BLaER1 (cell line): ENCODE data around the gene VWA7.
A peak's percentile ranks its signal among the peaks of the same experiment; 100 is the strongest.

ENCODE experiments used
- H3K27ac ChIP-seq: shearing (Covaris generic); formaldehyde crosslinking; 2 replicates; pipeline ENCODE4 v1.8.1; 2022
- H3K27me3 ChIP-seq: shearing (Covaris generic); formaldehyde crosslinking; 2 replicates; pipeline ENCODE4 v1.8.1; 2022
- H3K36me3 ChIP-seq: shearing (Covaris generic); formaldehyde crosslinking; 2 replicates; pipeline ENCODE4 v1.8.1; 2022
- H3K4me1 ChIP-seq: shearing (Covaris generic); formaldehyde crosslinking; 2 replicates; pipeline ENCODE4 v1.8.1; 2022
- H3K4me2 ChIP-seq: shearing (Covaris generic); formaldehyde crosslinking; 2 replicates; pipeline ENCODE4 v1.8.1; 2022
- H3K4me3 ChIP-seq: shearing (Covaris generic); formaldehyde crosslinking; 2 replicates; pipeline ENCODE4 v1.8.1; 2022
- H3K9ac ChIP-seq: shearing (Covaris generic); formaldehyde crosslinking; 2 replicates; pipeline ENCODE4 v1.8.1; 2022
- H3K9me3 ChIP-seq: shearing (Covaris generic); formaldehyde crosslinking; 2 replicates; pipeline ENCODE4 v1.8.1; 2022
- H4K20me1 ChIP-seq: shearing (Covaris generic); formaldehyde crosslinking; 2 replicates; pipeline ENCODE4 v1.8.1; 2022
- Cebpa-rat ChIP-seq: shearing (Covaris generic); IDR thresholded peaks from 2 replicates; pipeline ENCODE4 v1.8.1; 2022

The VWA7 gene

DNA sequence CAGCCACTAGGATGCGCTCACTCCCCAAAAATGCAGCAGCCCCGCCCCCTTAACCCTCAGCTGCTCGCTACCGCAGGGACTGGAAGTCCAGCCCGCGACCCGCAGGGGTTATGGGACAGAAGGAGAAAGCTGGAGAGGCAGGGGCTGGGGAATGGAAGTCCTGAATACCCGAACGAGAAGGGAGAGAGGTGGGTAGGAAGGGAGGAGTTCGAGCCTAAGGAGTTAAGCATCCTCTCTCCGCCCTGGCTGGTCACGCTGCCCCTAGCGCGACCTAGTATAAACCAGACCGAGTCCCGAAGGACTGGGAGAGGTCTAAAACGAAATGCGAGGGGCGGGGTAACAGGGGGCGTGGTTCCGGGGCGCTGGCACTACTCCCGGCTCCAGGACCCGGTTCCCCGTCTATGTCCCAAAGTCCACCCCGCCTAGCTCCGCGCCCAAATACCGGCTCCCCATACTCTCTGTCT, 47.6 kb downstream of the VWA7 start:
- H3K4me1 ChIP-seq = peaks cover 91% of the 10 kb centered on the region
- H3K36me3 ChIP-seq = peaks cover 70% of the 10 kb centered on the region
- H3K27ac ChIP-seq = peak overlapping the region; percentile 88
- peak overlapping the region; percentile 99 for H3K4me2 ChIP-seq
- H4K20me1 ChIP-seq = peaks cover 77% of the 10 kb centered on the region
- peak overlapping the region; percentile 89 for H3K9ac ChIP-seq
- H3K9me3 ChIP-seq = no peaks in the 10 kb centered on the region
- H3K27me3 ChIP-seq = no peaks in the 10 kb centered on the region
- TF ChIP-seq Cebpa-rat = no peak
- H3K4me3 ChIP-seq = peak overlapping the region; percentile 94

- H3K9me3 ChIP-seq = no peaks in the 10 kb centered on the region
- peaks cover 91% of the 10 kb centered on the region for H3K4me1 ChIP-seq
- peak within 1 kb of the TSS; percentile 89 for H3K9ac ChIP-seq
- H3K36me3 ChIP-seq = peaks cover 71% of the 10 kb centered on the region
- H3K4me3 ChIP-seq = peak within 1 kb of the TSS; percentile 94
- H4K20me1 ChIP-seq = peaks cover 77% of the 10 kb centered on the region
- no peak for TF ChIP-seq Cebpa-rat
- peak within 1 kb of the TSS; percentile 88 for H3K27ac ChIP-seq
- no peaks in the 10 kb centered on the region for H3K27me3 ChIP-seq
- peak within 1 kb of the TSS; percentile 99 for H3K4me2 ChIP-seq
Measured at GRCh38 chr6:31728767-31729514, 48.2 kb downstream of the VWA7 start, which contains the start of gene DDAH2. TSS of gene DDAH2 (minus strand) at chr6:31729299. CDS start at chr6:31729161, 138 bp downstream.

DNA sequence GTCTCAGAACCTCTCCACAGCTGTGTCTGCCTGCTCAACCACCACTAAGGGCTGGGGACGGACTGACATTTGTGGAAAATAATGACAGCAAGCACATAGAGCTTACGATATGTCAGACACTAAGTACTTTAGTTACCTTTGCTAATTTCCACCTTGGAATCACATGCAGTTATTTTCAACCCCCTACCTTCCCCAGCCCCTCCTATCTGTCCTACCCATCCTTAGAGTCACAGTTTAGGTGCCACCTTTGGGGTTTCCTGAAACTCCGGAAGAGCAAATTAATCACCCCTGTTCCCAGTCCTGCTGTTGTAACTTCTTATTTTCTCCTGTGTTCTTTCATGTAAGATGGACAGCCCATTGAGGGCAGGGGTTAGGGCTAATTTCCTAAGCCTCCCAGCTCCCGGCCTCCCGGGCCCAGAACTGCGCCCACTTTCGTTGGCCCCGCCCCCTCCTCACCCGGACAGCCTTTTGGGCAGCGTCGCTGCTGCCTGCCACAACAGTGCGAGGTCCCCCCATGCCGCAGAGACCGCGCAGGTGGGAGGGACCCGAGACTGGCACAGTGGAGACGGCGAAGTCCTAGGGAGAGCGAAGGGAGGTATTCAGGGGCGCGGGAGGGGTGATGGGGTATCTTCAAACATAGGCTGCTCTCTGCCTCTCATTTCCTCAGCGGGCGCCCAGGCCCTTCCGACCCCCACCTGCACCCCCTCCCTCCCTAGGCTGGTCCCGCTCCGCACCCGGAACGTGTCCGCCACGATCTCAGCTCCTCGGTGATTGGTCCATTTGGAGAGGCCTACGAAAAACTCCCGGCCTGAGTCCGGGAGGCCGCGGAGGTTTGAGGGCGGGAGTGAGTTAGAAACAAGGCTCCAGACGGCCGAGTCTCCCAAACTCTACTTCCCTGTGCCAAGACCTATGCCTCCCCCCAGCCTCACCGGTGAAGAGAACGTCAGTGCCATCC, 49.1 kb downstream of the VWA7 start:
- peak overlapping the region; percentile 89 for H3K9ac ChIP-seq
- peaks cover 62% of the 10 kb centered on the region for H3K36me3 ChIP-seq
- peaks cover 89% of the 10 kb centered on the region for H3K4me1 ChIP-seq
- peak overlapping the region; percentile 99 for H3K4me2 ChIP-seq
- H3K27me3 ChIP-seq = no peaks in the 10 kb centered on the region
- H4K20me1 ChIP-seq = peaks cover 74% of the 10 kb centered on the region
- peak overlapping the region; percentile 94 for H3K4me3 ChIP-seq
- peak overlapping the region; percentile 88 for H3K27ac ChIP-seq
- TF ChIP-seq Cebpa-rat = no peak
- no peaks in the 10 kb centered on the region for H3K9me3 ChIP-seq

DNA sequence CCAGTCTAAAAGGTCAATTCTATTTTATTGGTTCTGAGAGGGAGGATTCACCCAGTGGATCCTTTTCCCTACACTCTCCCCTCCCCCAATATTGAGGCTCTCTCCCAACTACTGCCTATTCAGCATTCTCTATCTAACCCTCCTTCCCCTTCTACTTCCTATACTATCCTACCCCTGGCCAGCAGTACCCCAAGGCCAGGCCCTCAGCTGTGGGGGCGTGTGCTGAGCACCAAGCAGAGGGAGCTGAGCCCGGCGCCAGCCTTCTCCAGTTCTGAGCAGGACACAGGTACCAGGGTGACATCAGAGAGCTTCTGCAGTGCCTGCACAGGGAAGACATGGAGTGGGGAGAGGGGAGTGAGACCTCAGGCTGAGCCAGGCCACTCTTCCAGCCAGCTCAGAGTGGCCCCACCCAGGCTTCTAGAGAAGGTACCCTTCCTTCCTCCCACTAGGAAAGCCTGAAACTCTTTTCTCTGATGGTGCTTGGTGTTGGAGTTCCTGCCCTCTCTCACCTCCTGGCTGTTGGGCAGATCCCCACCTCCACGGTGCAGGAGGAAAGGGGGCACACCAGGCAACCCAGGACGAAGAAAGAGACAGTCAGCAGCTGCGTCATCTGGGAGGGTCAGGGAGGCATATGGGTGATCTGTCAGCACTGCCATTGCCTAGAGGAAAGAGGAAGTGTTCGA, 50.0 kb downstream of the VWA7 start:
- H3K9ac ChIP-seq = peak overlapping the region; percentile 68
- no peak for TF ChIP-seq Cebpa-rat
- peak overlapping the region; percentile 88 for H3K27ac ChIP-seq
- H3K4me1 ChIP-seq = peaks cover 90% of the 10 kb centered on the region
- H3K9me3 ChIP-seq = no peaks in the 10 kb centered on the region
- H3K4me2 ChIP-seq = peak overlapping the region; percentile 99
- H3K36me3 ChIP-seq = peaks cover 54% of the 10 kb centered on the region
- H3K4me3 ChIP-seq = peak overlapping the region; percentile 11; the same call in 1 of the 2 replicates
- H3K27me3 ChIP-seq = no peaks in the 10 kb centered on the region
- H4K20me1 ChIP-seq = peaks cover 68% of the 10 kb centered on the region

DNA sequence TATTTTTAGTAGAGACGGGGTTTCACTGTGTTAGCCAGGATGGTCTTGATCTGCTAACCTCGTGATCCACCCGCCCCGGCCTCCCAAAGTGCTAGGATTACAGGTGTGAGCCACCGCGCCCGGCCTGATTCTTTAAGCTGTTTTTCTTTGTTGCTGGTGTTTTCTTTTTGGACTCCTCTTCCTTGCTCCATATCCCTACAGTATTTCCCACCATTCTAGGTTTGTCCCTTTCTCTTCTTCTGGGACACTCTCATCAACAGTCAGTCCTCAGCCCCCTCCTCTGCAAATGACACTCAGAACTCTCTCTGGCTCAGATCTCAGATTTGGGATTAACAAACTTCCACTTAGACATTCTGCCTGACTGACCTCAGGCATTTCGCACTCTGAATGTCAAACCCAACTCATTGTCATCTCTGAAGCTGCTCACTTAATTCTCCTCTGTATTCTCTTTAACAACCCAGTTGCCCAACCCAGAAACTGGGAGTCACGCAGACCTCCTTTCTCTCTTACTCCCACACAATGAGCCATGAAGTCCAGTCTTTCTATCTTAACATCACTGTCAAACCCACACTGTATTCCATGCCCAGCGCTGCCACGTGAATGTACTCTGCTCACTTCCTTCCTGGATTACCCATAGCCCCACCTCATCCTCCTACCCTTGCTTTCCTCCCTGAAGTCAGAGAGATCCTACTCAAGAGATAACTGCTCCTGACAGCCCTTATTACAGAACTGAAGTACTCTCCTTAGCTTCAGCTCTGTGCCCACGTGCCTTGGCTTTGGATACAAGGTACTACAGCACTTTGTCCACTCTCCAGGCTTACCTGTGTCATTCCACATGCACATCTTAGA, 51.4 kb downstream of the VWA7 start:
- TF ChIP-seq Cebpa-rat = no peak
- peaks cover 87% of the 10 kb centered on the region for H3K4me1 ChIP-seq
- H3K4me2 ChIP-seq = peak overlapping the region; percentile 99
- H3K9me3 ChIP-seq = no peaks in the 10 kb centered on the region
- peaks cover 53% of the 10 kb centered on the region for H4K20me1 ChIP-seq
- H3K27ac ChIP-seq = no peak overlapping the region
- no peaks in the 10 kb centered on the region for H3K27me3 ChIP-seq
- no peak overlapping the region for H3K4me3 ChIP-seq
- H3K36me3 ChIP-seq = peaks cover 40% of the 10 kb centered on the region
- H3K9ac ChIP-seq = no peak overlapping the region

DNA sequence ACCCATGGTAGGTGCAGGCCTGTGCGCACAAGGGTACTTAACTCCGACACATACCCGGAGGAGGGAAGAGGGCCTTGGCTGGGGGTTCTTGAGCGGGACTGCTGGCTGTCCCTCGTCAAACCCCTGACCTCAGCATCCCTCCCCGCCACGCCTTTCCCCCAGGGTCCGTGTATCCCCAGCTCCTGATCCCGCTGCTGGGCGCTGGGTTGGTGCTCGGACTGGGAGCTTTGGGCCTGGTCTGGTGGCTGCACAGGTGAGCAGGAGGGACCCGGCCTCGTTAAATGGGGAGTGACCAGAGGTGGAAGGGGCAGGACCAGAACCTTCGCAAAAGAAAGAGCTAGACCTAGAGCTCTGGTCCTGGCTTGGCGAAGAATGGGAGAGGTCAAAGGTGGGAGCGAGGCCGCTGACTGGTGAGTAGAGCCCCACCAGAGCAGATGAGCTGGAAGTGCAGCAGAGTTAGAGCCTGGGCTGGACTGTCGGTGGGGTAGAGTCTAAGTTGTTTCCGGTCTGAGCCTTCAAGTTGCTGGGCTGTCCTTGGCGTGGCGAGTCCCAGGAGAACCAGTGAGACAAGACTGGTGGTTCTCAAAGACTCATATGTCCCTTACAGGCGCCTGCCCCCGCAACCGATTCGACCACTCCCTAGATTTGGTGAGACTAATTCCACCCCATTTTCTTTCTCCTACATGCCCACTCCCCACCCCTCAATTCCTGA, 53.0 kb downstream of the VWA7 start:
- H3K4me2 ChIP-seq = peak overlapping the region; percentile 99
- no peaks in the 10 kb centered on the region for H3K27me3 ChIP-seq

DNA sequence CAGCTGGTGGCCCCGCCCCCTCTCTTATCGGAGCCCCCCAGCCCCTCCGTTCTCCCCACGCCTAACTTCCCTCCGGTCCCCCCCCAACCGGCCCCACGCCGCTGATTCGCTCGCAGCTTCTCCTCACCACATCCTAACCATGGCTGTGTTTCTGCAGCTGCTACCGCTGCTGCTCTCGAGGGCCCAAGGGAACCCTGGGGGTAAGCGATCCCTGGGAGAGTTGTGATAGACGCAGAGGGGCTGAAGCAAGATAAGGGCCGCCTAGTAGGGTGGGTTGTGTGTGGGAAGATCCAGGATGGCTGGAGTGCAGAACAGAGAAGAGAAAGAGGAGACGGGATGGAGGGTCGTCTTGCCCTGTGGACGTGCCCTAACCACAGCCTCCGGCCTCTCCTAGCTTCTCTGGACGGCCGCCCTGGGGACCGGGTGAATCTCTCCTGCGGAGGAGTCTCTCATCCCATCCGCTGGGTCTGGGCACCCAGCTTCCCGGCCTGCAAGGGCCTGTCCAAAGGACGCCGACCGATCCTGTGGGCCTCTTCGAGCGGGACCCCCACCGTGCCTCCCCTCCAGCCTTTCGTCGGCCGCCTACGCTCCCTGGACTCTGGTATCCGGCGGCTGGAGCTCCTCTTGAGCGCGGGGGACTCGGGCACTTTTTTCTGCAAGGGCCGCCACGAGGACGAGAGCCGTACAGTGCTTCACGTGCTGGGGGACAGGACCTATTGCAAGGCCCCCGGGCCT, 53.7 kb downstream of the VWA7 start, which contains the start of gene MPIG6B:
Gene MPIG6B (plus strand): TSS at position 129 of the 735 bp plus-strand sequence. CDS start 11 bp downstream, at position 140.
- H3K9me3 ChIP-seq = no peaks in the 10 kb centered on the region

More for the DNA sequence above, 53.0 kb downstream of the VWA7 start:
- TF ChIP-seq Cebpa-rat = no peak
- peaks cover 47% of the 10 kb centered on the region for H4K20me1 ChIP-seq
- H3K27ac ChIP-seq = peak overlapping the region; percentile 83
- H3K36me3 ChIP-seq = peaks cover 34% of the 10 kb centered on the region
- no peaks in the 10 kb centered on the region for H3K9me3 ChIP-seq
- peaks cover 79% of the 10 kb centered on the region for H3K4me1 ChIP-seq
- H3K4me3 ChIP-seq = peak overlapping the region; percentile 56
- peak overlapping the region; percentile 55; the same call in 1 of the 2 replicates for H3K9ac ChIP-seq

More for the DNA sequence above, 53.7 kb downstream of the VWA7 start, which contains the start of gene MPIG6B:
- H3K9ac ChIP-seq = peak within 1 kb of the TSS; percentile 55; the same call in 1 of the 2 replicates
- H4K20me1 ChIP-seq = peaks cover 39% of the 10 kb centered on the region
- peak within 1 kb of the TSS; percentile 56 for H3K4me3 ChIP-seq
- no peaks in the 10 kb centered on the region for H3K27me3 ChIP-seq
- peak within 1 kb of the TSS; percentile 83 for H3K27ac ChIP-seq
- peaks cover 29% of the 10 kb centered on the region for H3K36me3 ChIP-seq
- H3K4me1 ChIP-seq = peaks cover 72% of the 10 kb centered on the region
- peak; percentile 31; the same call in 1 of the 2 replicates for TF ChIP-seq Cebpa-rat
- H3K4me2 ChIP-seq = peak within 1 kb of the TSS; percentile 99
